Lung (tissue), 12 donors: Measurements from ENCODE around the gene GOLGA1. TPM values are rescaled to one million over a fixed set of nuclear protein-coding genes. Genes with fewer than 3 reads are reported as not detected.
A peak's percentile ranks its signal among the peaks of the same experiment; 100 is the strongest.

Experiments used
- ATAC-seq: fragments of 200-7000 bp; cut with Tn5 transposase; one replicate; pipeline ENCODE4 v1.9.1; 2020; ENCODE audit warnings: moderate number of reproducible peaks; ENCODE audit not compliant: insufficient read depth, low FRiP score
- DNase-seq, 3 donors: peaks; one replicate each; pipeline ENCODE4 v3.0.0-alpha.2; 2013 to 2017
- H3K27ac ChIP-seq, 2 donors: one replicate each; pipeline ENCODE4 v1.5.1; 2013; ENCODE audit warnings: mild to moderate bottlenecking in 2 of 2, moderate library complexity in 2 of 2, control low read depth in 1 of 2, inconsistent platforms in 1 of 2, low read depth in 1 of 2, low read length in 1 of 2
- H3K27me3 ChIP-seq, 3 donors: one replicate each; pipeline ENCODE4 v1.5.1; 2013; ENCODE audit warnings: low read length in 2 of 3; ENCODE audit not compliant: control insufficient read depth in 3 of 3, insufficient read depth in 3 of 3
- H3K36me3 ChIP-seq, 4 donors: one replicate each; pipeline ENCODE4 v1.5.1; 2013; ENCODE audit warnings: low read length in 4 of 4, mild to moderate bottlenecking in 1 of 4, moderate library complexity in 1 of 4; ENCODE audit not compliant: control insufficient read depth in 4 of 4, insufficient read depth in 4 of 4
- H3K4me1 ChIP-seq, 5 donors: one replicate each; pipeline ENCODE4 v1.5.1; 2013; ENCODE audit warnings: low read length in 5 of 5, mild to moderate bottlenecking in 2 of 5, moderate library complexity in 1 of 5; ENCODE audit not compliant: control insufficient read depth in 5 of 5, insufficient read depth in 5 of 5
- H3K4me3 ChIP-seq: one replicate; pipeline ENCODE4 v1.5.1; 2013; ENCODE audit warnings: mild to moderate bottlenecking, control low read depth, moderate library complexity
- H3K9ac ChIP-seq, 2 donors: one replicate each; pipeline ENCODE4 v1.5.1; 2013; ENCODE audit warnings: low read length in 2 of 2, control low read depth in 1 of 2; ENCODE audit not compliant: insufficient read depth in 1 of 2
- H3K9me3 ChIP-seq, 4 donors: one replicate each; pipeline ENCODE4 v1.5.1; 2013; ENCODE audit warnings: low read length in 3 of 4, mild to moderate bottlenecking in 1 of 4, moderate library complexity in 1 of 4; ENCODE audit not compliant: control insufficient read depth in 4 of 4, insufficient read depth in 3 of 4
- WGBS, 2 donors: extraction: QIAGEN DNeasy Blood & Tissue Kit; methylation state at CpG; one replicate each; pipeline ENCODE4 v1.1.7; 2013; 5-methylcytosine and 5-hydroxymethylcytosine counted together
- polyA plus RNA-seq, 2 donors: library from polyadenylated mRNA; stranded (reverse); fragments of 200-250 nt; gene quantifications; one replicate each; pipeline ENCODE4 v1.2.1, GENCODE V29; 2013
- total RNA-seq, 2 donors: library from RNA; depleted of rRNA in 1 of 2; stranded (reverse); fragments of >200 nt in 1 of 2; gene quantifications; one replicate each; pipeline ENCODE4 v1.2.1, GENCODE V29; 2014 to 2021
- TF ChIP-seq, protein P1 (sequence below): IDR thresholded peaks from 2 replicates; pipeline ENCODE4 v1.5.1; 2012; ENCODE audit warnings: mild to moderate bottlenecking; ENCODE audit errors: control extremely low read depth, extremely low read depth
- donor health status: control.
- donor health status: control.
- donor health status: Bipolar disorder and iron deficiency.
- donor health status: healthy.
- donor health status: DM: yes; HTN: yes; CAD: no.

Gene GOLGA1
- total and polyA plus RNA-seq, 4 donors, result 6.2 to 20.4 (median 12.3) TPM

DNA sequence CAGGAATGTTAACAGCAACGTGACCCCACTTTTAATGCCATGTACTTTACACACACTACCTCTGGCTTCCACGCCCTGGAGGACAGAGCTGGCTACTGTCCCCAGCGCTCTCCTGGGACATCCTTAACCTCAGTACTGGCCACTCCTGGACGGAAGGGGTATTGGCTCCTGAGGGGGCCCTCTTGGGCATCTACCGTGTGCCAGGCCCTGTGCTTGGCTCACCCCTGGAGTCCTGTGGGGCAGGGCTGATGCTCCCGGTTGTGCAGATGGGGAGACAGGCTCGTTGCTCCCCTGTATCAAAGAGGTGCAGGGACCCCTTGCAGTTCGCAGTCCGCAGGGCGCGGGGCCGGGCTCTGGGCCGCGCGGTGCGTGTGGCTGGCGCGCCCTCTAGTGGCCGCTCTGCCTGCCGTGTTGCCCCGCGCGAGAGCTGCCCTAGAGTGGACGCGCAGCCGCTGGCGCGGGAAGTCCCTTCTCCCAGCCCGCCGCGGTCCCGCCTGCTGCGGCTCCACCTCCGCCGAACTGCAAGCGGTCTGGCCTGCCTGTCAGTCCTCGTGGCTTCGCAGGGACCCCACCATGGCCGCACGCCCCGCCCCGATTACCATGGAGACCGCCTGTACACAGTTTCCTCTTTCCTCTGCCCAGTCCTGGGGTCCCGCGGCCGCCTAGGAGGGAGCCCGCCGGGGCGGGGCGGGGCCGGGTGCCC lies 87.9 kb downstream of the GOLGA1 start, which contains the start of gene WDR38:
WDR38 (plus strand) TSS at position 632 of the 703 bp plus-strand sequence. CDS start 72 bp downstream, outside the sequence.
- TF ChIP-seq, protein P1, sequence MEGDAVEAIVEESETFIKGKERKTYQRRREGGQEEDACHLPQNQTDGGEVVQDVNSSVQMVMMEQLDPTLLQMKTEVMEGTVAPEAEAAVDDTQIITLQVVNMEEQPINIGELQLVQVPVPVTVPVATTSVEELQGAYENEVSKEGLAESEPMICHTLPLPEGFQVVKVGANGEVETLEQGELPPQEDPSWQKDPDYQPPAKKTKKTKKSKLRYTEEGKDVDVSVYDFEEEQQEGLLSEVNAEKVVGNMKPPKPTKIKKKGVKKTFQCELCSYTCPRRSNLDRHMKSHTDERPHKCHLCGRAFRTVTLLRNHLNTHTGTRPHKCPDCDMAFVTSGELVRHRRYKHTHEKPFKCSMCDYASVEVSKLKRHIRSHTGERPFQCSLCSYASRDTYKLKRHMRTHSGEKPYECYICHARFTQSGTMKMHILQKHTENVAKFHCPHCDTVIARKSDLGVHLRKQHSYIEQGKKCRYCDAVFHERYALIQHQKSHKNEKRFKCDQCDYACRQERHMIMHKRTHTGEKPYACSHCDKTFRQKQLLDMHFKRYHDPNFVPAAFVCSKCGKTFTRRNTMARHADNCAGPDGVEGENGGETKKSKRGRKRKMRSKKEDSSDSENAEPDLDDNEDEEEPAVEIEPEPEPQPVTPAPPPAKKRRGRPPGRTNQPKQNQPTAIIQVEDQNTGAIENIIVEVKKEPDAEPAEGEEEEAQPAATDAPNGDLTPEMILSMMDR, result peak; percentile 93
- H3K27ac ChIP-seq, result peak within 1 kb of the TSS in 1 of 2 donors; percentile 86
- H3K9ac ChIP-seq, result peak within 1 kb of the TSS; percentile 11 to 26
- DNase-seq (peak; percentile 75 to 79 (median 77)), ATAC-seq (peak; percentile 92)
- no peak within 1 kb of the TSS for H3K4me3 ChIP-seq
- peaks cover 0 to 18% (median 4%) of the 10 kb centered on the region in 4 donors for H3K36me3 ChIP-seq
- H3K27me3 ChIP-seq, result no peaks in the 10 kb centered on the region
- 2 to 3% methylated on average over 43 to 51 of the region's 51 CpGs for WGBS, 2 donors
- no peaks in the 10 kb centered on the region for H3K9me3 ChIP-seq
- peaks cover 0 to 5% (median 0%) of the 10 kb centered on the region in 5 donors for H3K4me1 ChIP-seq

DNA sequence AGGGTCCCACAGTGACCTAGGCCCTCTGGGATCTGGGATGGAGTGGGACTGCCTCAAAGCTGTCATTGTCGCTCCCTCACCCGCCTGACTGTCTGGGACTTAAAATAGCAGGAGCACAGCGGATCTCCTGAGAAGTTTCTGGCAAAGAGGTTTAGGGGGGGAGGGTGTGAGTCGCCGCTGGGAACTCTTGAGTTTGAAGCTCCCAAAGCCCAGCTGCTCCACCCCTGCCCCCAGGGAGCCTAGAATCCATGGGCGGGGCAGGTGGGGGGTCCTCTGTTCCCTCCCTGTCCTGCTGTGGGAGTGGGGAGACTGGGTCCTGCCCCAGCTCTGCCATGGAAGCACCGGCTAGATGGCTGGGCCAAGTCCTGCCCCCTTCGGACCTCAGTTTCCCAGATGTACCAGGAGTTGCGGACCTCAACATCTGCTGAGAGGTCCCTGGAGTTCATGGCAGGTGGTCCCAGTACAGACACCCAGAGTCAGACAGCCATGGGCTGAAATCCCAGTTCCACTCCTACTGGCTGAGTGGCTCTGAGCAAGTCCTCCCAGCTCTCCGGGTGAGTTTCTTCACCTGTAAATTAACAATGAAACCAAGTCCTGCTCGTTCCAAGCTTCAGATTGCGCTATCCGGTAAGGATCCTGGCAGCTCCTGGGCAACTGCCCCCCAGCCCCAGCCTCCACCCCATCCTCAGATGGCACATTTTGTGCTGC lies 88.6 kb downstream of the GOLGA1 start:
- peaks cover 0 to 5% (median 0%) of the 10 kb centered on the region in 5 donors for H3K4me1 ChIP-seq
- peaks cover 0 to 11% (median 0%) of the 10 kb centered on the region in 4 donors for H3K36me3 ChIP-seq
- no peaks in the 10 kb centered on the region for H3K27me3 ChIP-seq
- WGBS, 2 donors, result 64 to 82% methylated on average over 13 of the region's 13 CpGs
- peak in 1 of 3 donors; percentile 47 for DNase-seq
- H3K9ac ChIP-seq, result peak overlapping the region in 1 of 2 donors; percentile 26
- TF ChIP-seq, protein P1, result no peak
- ATAC-seq, result no peak
- H3K9me3 ChIP-seq, result no peaks in the 10 kb centered on the region
- peak overlapping the region in 1 of 2 donors; percentile 86 for H3K27ac ChIP-seq
- no peak overlapping the region for H3K4me3 ChIP-seq

DNA sequence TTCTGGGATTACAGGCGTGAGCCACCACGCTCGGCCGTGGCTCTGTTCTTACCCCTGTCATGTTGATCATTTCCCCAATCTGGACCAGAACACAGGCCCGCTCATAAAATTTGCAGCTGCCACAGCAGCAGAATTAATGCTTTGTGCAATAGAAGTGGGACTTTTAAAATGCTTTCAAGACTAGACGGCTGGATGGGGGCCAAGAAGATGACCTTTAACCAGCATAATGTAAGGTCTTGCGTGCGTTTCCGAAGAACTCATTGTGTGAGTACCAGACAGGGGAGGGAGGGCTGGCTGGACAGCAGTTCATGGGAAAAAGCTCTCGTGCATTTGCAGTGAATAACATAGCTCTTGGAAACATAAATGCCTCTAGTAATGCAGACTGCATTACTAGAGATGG lies 91.1 kb downstream of the GOLGA1 start:
- DNase-seq (peak in 2 of 3 donors; percentile 57 to 79), ATAC-seq (no peak)
- no peak overlapping the region for H3K4me3 ChIP-seq
- H3K36me3 ChIP-seq, result no peaks in the 10 kb centered on the region
- H3K27me3 ChIP-seq, result no peaks in the 10 kb centered on the region
- no peaks in the 10 kb centered on the region for H3K9me3 ChIP-seq
- no peak overlapping the region for H3K9ac ChIP-seq
- TF ChIP-seq, protein P1, result no peak
- peaks cover 0 to 5% (median 0%) of the 10 kb centered on the region in 5 donors for H3K4me1 ChIP-seq
- WGBS, 2 donors, result 75 to 83% methylated on average over 10 of the region's 10 CpGs
- H3K27ac ChIP-seq, result no peak overlapping the region
